Measurements from ENCODE around the gene SEMA6D.
A peak's percentile ranks its signal among the peaks of the same experiment; 100 is the strongest.

The SEMA6D gene, protein sequence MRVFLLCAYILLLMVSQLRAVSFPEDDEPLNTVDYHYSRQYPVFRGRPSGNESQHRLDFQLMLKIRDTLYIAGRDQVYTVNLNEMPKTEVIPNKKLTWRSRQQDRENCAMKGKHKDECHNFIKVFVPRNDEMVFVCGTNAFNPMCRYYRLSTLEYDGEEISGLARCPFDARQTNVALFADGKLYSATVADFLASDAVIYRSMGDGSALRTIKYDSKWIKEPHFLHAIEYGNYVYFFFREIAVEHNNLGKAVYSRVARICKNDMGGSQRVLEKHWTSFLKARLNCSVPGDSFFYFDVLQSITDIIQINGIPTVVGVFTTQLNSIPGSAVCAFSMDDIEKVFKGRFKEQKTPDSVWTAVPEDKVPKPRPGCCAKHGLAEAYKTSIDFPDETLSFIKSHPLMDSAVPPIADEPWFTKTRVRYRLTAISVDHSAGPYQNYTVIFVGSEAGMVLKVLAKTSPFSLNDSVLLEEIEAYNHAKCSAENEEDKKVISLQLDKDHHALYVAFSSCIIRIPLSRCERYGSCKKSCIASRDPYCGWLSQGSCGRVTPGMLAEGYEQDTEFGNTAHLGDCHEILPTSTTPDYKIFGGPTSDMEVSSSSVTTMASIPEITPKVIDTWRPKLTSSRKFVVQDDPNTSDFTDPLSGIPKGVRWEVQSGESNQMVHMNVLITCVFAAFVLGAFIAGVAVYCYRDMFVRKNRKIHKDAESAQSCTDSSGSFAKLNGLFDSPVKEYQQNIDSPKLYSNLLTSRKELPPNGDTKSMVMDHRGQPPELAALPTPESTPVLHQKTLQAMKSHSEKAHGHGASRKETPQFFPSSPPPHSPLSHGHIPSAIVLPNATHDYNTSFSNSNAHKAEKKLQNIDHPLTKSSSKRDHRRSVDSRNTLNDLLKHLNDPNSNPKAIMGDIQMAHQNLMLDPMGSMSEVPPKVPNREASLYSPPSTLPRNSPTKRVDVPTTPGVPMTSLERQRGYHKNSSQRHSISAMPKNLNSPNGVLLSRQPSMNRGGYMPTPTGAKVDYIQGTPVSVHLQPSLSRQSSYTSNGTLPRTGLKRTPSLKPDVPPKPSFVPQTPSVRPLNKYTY

DNA sequence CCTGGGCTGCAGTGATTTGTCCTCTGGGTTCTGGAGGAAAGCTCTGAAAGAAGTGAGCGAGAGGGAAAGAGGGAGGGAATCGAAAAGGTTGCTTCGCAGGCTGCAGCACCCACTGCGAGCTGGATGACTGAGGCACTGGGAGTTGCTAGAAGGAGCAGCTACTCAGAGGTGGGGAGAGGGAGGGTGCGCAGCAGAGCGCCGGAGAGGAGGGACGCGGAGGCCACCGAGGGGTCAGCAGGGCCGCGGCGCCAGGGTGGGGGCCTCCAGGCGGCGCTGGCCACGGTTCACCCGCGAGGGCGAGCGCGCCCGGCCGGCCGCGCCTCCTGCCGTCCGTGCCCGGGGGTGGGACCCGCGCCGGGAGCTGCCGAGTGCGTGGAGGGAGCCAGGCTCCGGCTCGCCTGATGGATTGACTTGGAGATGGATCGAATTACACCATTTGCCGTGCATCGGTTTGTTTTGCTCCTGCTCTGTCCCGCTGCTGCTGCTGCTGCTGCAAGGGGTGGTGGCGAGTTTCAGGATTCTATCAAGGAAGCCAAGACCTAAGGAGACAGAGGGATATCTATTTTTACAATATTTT lies at the start of gene SEMA6D:
SEMA6D (plus strand) TSS at position 470 of the 577 bp plus-strand sequence. CDS start 42,294 bp downstream, outside the sequence.
- peak; percentile 66 for DNase-seq (ENCODE audit: extremely low spot score)

DNA sequence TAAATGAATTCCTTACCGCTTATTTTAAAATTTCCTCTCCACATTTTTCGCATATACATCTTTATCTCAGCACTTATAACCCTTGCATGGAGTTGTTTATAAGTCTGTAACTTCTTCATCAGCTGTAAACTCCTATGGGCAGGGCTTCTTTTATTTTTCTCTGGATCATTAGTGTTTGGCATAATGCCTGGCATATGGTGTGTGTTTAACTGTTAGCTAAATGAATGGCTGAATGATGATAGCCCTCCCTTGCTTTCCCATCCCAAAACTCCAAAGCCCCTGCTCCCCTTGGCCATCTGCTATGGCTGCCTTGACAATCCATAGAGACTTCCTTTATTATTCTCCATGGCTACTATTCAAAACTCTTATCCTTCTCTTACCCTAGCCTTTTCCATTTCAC lies 48.1 kb upstream of the SEMA6D start:
- TF ChIP-seq ZNF384 (IDR thresholded peaks at IDR 0.05) (no peak), ELF4 (IDR thresholded peaks at IDR 0.05) (no peak), LEF1 (IDR thresholded peaks at IDR 0.05; ENCODE audit: borderline replicate concordance) (no peak), HDGF (IDR thresholded peaks at IDR 0.05; ENCODE audit: borderline replicate concordance) (no peak), SP1 (IDR thresholded peaks at IDR 0.05) (no peak), ARNT (IDR thresholded peaks at IDR 0.05) (no peak), TARDBP (IDR thresholded peaks at IDR 0.05) (no peak), SUZ12 (IDR thresholded peaks at IDR 0.05) (no peak), L3MBTL2 (conservative IDR thresholded peaks at IDR 0.05) (no peak), NFRKB (IDR thresholded peaks at IDR 0.05) (no peak), FOXA1 (IDR thresholded peaks at IDR 0.05) (no peak), CTBP1 (IDR thresholded peaks at IDR 0.05; ENCODE audit: borderline replicate concordance) (no peak), FOXM1 (IDR thresholded peaks at IDR 0.05; ENCODE audit: borderline replicate concordance) (no peak), BHLHE40 (IDR thresholded peaks at IDR 0.05; ENCODE audit: borderline replicate concordance) (no peak)
- TF ChIP-seq, protein P1, sequence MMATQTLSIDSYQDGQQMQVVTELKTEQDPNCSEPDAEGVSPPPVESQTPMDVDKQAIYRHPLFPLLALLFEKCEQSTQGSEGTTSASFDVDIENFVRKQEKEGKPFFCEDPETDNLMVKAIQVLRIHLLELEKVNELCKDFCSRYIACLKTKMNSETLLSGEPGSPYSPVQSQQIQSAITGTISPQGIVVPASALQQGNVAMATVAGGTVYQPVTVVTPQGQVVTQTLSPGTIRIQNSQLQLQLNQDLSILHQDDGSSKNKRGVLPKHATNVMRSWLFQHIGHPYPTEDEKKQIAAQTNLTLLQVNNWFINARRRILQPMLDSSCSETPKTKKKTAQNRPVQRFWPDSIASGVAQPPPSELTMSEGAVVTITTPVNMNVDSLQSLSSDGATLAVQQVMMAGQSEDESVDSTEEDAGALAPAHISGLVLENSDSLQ (IDR thresholded peaks at IDR 0.05): no peak
- DNase-seq (ENCODE audit: extremely low spot score): no peak
- POLR2A ChIA-PET: no interaction called here
- CTCF ChIA-PET: no interaction called here

More for the DNA sequence above, at the start of gene SEMA6D:
- CTCF ChIA-PET: interaction anchor here (0.6 to 2.5 kb wide), 3 partner anchors 9 to 154 kb away, joined by 3 to 10 read pairs (median 4); no protein-coding TSS in a partner anchor
- POLR2A ChIA-PET: interaction anchor here (0.9 kb wide), 1 partner anchor 10 kb away, joined by 3 read pairs; no protein-coding TSS in a partner anchor
- no peak for TF ChIP-seq ZNF384 (IDR thresholded peaks at IDR 0.05)
- TF ChIP-seq HDGF (IDR thresholded peaks at IDR 0.05; ENCODE audit: borderline replicate concordance): no peak
- TF ChIP-seq, protein P1 (IDR thresholded peaks at IDR 0.05): no peak

DNA sequence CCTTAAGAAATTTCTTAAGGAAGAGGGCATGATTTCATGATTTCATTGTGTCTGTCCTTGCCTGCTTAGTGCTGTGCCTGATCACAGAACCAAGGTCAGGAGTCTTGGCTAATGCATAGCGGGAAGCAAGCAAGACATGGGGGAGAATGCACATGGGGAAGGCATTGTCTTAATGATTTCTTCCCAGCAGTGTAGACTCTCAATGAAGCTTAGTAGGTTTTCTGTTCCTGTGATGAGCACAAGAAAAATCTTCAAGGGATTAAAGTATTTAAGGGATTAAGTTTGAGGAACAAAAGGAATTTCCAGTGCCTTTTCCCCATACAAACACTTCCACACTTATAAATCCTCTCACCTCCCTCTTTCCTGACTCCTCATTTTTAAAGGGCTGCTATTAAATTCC lies 46.9 kb upstream of the SEMA6D start:
- POLR2A ChIA-PET: no interaction called here
- TF ChIP-seq NFRKB (IDR thresholded peaks at IDR 0.05) (no peak), ELF4 (IDR thresholded peaks at IDR 0.05) (no peak), FOXM1 (IDR thresholded peaks at IDR 0.05; ENCODE audit: borderline replicate concordance) (no peak)
- CTCF ChIA-PET: no interaction called here
- DNase-seq (ENCODE audit: extremely low spot score): no peak

DNA sequence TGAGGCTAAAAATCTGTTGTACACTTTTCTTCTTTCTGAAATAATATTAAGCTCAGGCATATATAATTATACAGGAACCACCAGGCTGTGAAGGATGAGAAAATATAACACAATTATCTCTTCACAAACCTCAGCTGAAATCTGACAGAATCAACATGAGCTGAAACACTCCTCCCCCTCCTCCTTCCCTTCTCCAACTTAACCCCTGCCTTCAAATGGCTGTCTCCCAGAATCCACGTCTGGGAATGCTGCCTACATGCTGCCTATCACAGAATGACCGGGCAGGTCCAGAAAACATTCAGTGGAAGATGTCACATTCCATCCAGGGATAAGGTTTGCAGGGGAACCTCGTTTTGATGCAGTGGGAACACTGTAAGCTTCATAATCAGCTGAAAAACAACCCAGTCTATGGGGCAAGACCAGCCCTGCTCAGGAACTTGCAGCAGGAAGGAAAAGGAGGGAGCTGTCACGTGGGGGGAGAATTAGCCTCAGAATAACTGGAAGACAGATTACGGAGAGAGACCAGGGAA lies 44.0 kb upstream of the SEMA6D start:
- DNase-seq (ENCODE audit: extremely low spot score): no peak
- POLR2A ChIA-PET: no interaction called here
- CTCF ChIA-PET: no interaction called here
- TF ChIP-seq L3MBTL2 (conservative IDR thresholded peaks at IDR 0.05): no peak
- no peak for TF ChIP-seq FOXM1 (IDR thresholded peaks at IDR 0.05; ENCODE audit: borderline replicate concordance)
- TF ChIP-seq TARDBP (IDR thresholded peaks at IDR 0.05): no peak
- TF ChIP-seq SUZ12 (IDR thresholded peaks at IDR 0.05): no peak
- TF ChIP-seq, protein P1 (IDR thresholded peaks at IDR 0.05): no peak
- TF ChIP-seq ARNT (IDR thresholded peaks at IDR 0.05): no peak
- TF ChIP-seq FOXA1 (IDR thresholded peaks at IDR 0.05): no peak
- TF ChIP-seq NFRKB (IDR thresholded peaks at IDR 0.05): no peak
- TF ChIP-seq ELF4 (IDR thresholded peaks at IDR 0.05): no peak
- no peak for TF ChIP-seq FOXK2 (IDR thresholded peaks at IDR 0.05)
- no peak for TF ChIP-seq SP1 (IDR thresholded peaks at IDR 0.05)
- no peak for TF ChIP-seq ZNF384 (IDR thresholded peaks at IDR 0.05)
- no peak for TF ChIP-seq CTBP1 (IDR thresholded peaks at IDR 0.05; ENCODE audit: borderline replicate concordance)
- no peak for TF ChIP-seq BHLHE40 (IDR thresholded peaks at IDR 0.05; ENCODE audit: borderline replicate concordance)
- TF ChIP-seq HDGF (IDR thresholded peaks at IDR 0.05; ENCODE audit: borderline replicate concordance): no peak

DNA sequence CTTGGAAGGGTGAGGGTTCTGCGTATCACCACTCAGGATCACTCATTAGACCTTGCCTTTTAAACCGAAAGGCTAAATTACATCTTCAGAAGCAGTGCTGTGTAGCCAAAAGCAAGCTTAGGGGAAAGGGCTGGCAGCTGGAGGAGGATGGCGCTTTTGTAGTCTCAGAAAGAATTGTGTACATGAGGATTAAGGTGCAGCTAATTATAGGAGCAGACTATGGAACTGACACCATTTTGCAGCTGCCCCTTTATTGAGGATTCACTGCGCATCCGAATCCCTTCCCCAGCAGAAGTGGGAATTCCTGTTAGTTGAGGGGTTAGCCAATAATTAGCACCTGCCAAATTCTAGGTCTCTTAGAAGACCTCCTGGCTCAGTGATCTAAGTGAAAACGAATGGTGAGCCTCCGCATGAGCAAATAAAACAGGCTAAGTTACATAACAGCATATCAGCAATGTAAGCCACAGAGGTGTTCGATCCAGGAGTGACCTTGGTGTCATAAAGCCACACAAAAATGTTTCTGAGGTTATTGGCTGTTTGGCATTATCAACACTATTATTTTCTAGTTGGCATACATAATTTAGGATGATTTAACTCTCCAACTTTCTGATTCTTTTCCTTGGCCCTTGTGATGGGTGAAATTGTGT lies 42.6 kb upstream of the SEMA6D start:
- DNase-seq (ENCODE audit: extremely low spot score): no peak
- TF ChIP-seq SUZ12 (IDR thresholded peaks at IDR 0.05): no peak
- ChIA-PET POLR2A (no interaction called here), CTCF (no interaction called here)

Data from HEK293T (cell line).